GM23338 (cell line): ENCODE data around the gene RFC3. TPM values are rescaled to one million over a fixed set of nuclear protein-coding genes. Genes with fewer than 3 reads are reported as not detected.

Experiments
- EZH2 ChIP-seq: fragments of 200-600 bp; sonication (generic); IDR thresholded peaks from one replicate; pipeline ENCODE4 v1.8.0; 2017; ENCODE audit warnings: antibody characterized with exemption, mild to moderate bottlenecking, low read depth; ENCODE audit not compliant: unreplicated experiment
- STAT1 ChIP-seq: IDR thresholded peaks from one replicate; pipeline ENCODE4 v1.6.1; 2016; ENCODE audit warnings: antibody characterized with exemption; ENCODE audit not compliant: unreplicated experiment
- ZNF331 ChIP-seq: fragments of 250-450 bp; sonication (Bioruptor Pico); IDR thresholded peaks from 2 replicates; pipeline ENCODE4 v1.5.0; 2020; ENCODE audit warnings: low read depth, mild to moderate bottlenecking, moderate library complexity
- polyA plus RNA-seq: library from polyadenylated mRNA; unstranded; fragments of >200 nt; fragmentation: Nextera tagmentation; extraction: Ambion mirVana; gene quantifications from 2 replicates; pipeline ENCODE4 v1.2.1, GENCODE V29; 2016
- total RNA-seq: library from RNA; depleted of rRNA; stranded (reverse); fragments of >200 nt; shearing (Covaris generic); gene quantifications from 2 replicates; pipeline ENCODE4 v1.2.3, GENCODE V29; 2014
- TF ChIP-seq, protein P1 (sequence below): fragments of 250-450 bp; sonication (Bioruptor Pico); IDR thresholded peaks from 2 replicates; pipeline ENCODE4 v1.5.0; 2020; ENCODE audit warnings: mild to moderate bottlenecking, moderate library complexity
- TF ChIP-seq, protein P2 (sequence below): IDR thresholded peaks from 2 replicates; pipeline ENCODE4 v1.6.1; 2016; ENCODE audit warnings: antibody characterized with exemption
- TF ChIP-seq, protein P3 (sequence below): IDR thresholded peaks from one replicate; pipeline ENCODE4 v1.6.1; 2018; ENCODE audit warnings: antibody characterized with exemption; ENCODE audit not compliant: unreplicated experiment

RFC3 gene
- total and polyA plus RNA-seq, 2 experiments from 2014 or later, result 48.7 to 75.5 TPM

DNA sequence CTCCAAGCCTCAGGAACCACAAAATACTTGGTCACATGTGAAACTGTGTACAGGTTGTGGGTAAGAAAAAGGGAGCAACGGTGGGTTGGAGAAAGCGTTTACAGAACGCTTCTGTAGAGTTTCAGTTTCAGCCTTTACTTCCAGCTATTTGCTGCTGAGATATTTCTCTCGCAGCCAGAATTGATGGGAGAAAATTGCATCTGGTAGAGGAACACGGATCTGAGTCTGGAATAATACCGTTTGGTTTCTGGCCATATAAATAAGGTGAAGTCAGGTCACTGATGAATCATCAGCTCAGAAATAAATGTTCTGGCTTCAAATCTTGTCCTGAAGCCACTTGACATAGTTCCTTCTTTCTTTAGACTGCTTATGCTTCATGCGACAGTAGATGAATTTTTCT lies 20.3 kb upstream of the RFC3 start (continued):
- TF ChIP-seq, protein P1, sequence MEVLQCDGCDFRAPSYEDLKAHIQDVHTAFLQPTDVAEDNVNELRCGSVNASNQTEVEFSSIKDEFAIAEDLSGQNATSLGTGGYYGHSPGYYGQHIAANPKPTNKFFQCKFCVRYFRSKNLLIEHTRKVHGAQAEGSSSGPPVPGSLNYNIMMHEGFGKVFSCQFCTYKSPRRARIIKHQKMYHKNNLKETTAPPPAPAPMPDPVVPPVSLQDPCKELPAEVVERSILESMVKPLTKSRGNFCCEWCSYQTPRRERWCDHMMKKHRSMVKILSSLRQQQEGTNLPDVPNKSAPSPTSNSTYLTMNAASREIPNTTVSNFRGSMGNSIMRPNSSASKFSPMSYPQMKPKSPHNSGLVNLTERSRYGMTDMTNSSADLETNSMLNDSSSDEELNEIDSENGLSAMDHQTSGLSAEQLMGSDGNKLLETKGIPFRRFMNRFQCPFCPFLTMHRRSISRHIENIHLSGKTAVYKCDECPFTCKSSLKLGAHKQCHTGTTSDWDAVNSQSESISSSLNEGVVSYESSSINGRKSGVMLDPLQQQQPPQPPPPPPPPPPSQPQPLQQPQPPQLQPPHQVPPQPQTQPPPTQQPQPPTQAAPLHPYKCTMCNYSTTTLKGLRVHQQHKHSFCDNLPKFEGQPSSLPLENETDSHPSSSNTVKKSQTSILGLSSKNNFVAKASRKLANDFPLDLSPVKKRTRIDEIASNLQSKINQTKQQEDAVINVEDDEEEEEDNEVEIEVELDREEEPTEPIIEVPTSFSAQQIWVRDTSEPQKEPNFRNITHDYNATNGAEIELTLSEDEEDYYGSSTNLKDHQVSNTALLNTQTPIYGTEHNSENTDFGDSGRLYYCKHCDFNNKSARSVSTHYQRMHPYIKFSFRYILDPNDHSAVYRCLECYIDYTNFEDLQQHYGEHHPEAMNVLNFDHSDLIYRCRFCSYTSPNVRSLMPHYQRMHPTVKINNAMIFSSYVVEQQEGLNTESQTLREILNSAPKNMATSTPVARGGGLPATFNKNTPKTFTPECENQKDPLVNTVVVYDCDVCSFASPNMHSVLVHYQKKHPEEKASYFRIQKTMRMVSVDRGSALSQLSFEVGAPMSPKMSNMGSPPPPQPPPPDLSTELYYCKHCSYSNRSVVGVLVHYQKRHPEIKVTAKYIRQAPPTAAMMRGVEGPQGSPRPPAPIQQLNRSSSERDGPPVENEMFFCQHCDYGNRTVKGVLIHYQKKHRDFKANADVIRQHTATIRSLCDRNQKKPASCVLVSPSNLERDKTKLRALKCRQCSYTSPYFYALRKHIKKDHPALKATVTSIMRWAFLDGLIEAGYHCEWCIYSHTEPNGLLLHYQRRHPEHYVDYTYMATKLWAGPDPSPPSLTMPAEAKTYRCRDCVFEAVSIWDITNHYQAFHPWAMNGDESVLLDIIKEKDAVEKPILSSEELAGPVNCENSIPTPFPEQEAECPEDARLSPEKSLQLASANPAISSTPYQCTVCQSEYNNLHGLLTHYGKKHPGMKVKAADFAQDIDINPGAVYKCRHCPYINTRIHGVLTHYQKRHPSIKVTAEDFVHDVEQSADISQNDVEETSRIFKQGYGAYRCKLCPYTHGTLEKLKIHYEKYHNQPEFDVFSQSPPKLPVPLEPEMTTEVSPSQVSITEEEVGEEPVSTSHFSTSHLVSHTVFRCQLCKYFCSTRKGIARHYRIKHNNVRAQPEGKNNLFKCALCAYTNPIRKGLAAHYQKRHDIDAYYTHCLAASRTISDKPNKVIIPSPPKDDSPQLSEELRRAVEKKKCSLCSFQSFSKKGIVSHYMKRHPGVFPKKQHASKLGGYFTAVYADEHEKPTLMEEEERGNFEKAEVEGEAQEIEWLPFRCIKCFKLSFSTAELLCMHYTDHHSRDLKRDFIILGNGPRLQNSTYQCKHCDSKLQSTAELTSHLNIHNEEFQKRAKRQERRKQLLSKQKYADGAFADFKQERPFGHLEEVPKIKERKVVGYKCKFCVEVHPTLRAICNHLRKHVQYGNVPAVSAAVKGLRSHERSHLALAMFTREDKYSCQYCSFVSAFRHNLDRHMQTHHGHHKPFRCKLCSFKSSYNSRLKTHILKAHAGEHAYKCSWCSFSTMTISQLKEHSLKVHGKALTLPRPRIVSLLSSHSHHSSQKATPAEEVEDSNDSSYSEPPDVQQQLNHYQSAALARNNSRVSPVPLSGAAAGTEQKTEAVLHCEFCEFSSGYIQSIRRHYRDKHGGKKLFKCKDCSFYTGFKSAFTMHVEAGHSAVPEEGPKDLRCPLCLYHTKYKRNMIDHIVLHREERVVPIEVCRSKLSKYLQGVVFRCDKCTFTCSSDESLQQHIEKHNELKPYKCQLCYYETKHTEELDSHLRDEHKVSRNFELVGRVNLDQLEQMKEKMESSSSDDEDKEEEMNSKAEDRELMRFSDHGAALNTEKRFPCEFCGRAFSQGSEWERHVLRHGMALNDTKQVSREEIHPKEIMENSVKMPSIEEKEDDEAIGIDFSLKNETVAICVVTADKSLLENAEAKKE (CRISPR knock-in tag), result no peak
- TF ChIP-seq, protein P2, sequence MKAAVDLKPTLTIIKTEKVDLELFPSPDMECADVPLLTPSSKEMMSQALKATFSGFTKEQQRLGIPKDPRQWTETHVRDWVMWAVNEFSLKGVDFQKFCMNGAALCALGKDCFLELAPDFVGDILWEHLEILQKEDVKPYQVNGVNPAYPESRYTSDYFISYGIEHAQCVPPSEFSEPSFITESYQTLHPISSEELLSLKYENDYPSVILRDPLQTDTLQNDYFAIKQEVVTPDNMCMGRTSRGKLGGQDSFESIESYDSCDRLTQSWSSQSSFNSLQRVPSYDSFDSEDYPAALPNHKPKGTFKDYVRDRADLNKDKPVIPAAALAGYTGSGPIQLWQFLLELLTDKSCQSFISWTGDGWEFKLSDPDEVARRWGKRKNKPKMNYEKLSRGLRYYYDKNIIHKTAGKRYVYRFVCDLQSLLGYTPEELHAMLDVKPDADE, result no peak
- TF ChIP-seq, protein P3, sequence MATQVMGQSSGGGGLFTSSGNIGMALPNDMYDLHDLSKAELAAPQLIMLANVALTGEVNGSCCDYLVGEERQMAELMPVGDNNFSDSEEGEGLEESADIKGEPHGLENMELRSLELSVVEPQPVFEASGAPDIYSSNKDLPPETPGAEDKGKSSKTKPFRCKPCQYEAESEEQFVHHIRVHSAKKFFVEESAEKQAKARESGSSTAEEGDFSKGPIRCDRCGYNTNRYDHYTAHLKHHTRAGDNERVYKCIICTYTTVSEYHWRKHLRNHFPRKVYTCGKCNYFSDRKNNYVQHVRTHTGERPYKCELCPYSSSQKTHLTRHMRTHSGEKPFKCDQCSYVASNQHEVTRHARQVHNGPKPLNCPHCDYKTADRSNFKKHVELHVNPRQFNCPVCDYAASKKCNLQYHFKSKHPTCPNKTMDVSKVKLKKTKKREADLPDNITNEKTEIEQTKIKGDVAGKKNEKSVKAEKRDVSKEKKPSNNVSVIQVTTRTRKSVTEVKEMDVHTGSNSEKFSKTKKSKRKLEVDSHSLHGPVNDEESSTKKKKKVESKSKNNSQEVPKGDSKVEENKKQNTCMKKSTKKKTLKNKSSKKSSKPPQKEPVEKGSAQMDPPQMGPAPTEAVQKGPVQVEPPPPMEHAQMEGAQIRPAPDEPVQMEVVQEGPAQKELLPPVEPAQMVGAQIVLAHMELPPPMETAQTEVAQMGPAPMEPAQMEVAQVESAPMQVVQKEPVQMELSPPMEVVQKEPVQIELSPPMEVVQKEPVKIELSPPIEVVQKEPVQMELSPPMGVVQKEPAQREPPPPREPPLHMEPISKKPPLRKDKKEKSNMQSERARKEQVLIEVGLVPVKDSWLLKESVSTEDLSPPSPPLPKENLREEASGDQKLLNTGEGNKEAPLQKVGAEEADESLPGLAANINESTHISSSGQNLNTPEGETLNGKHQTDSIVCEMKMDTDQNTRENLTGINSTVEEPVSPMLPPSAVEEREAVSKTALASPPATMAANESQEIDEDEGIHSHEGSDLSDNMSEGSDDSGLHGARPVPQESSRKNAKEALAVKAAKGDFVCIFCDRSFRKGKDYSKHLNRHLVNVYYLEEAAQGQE, result no peak
- TF ChIP-seq STAT1 (no peak), EZH2 (no peak), ZNF331 (CRISPR knock-in tag) (no peak)
